ENCODE measurements around the gene PCP4. TPM values are rescaled to one million over a fixed set of nuclear protein-coding genes. Genes with fewer than 3 reads are reported as not detected.

PCP4 gene
- total RNA-seq, 4 donors from 2014 or later, result 67.9 to 318 (median 238) TPM

DNA sequence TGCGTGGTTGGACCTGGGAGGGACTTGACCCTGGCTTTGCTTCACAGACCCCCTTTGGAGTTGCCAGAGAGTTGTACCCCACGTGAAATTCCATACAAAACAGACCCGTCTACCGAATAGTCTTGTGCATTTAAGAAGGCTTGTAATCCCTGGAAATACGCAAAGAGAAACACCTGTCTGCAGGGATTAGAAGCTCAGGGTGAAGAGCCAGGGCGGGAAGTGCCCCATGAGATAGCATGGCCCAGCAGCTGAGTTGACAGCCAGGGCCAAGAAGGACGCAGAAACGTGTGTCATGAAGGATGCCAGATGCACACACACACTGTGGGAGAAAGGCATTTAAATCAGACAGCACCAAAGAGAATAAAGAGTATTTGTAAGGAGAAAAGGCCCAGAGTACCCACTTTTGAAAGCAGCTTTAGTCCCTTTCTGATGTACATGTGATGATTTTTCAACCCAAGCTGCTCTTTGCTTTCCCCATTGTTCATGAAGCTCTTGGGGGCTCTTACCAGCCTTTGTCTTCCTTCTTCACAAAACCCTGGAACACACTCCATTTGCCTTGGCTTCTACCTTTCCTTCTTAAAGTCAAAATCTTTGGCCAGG lies 46.6 kb downstream of the PCP4 start:
- Histone ChIP-seq H3K4me1 (peaks cover 0 to 14% of the 10 kb centered on the region in 2 donors), H3K27me3 (no peaks in the 10 kb centered on the region), H3K4me3 (replicated peaks in 1 of 3) (no peak overlapping the region), H3K27ac (no peak overlapping the region), H3K9me3 (no peaks in the 10 kb centered on the region), H3K36me3 (no peaks in the 10 kb centered on the region)
- 84 to 89% methylated on average over 8 of the region's 8 CpGs for WGBS, 2 donors
- TF ChIP-seq, protein P1, sequence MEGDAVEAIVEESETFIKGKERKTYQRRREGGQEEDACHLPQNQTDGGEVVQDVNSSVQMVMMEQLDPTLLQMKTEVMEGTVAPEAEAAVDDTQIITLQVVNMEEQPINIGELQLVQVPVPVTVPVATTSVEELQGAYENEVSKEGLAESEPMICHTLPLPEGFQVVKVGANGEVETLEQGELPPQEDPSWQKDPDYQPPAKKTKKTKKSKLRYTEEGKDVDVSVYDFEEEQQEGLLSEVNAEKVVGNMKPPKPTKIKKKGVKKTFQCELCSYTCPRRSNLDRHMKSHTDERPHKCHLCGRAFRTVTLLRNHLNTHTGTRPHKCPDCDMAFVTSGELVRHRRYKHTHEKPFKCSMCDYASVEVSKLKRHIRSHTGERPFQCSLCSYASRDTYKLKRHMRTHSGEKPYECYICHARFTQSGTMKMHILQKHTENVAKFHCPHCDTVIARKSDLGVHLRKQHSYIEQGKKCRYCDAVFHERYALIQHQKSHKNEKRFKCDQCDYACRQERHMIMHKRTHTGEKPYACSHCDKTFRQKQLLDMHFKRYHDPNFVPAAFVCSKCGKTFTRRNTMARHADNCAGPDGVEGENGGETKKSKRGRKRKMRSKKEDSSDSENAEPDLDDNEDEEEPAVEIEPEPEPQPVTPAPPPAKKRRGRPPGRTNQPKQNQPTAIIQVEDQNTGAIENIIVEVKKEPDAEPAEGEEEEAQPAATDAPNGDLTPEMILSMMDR (IDR thresholded peaks at IDR 0.05), result no peak
- no peak for TF ChIP-seq POLR2A (IDR thresholded peaks at IDR 0.05)
- intact Hi-C loops (cut with DNase I), result loop anchor here (5.0 kb wide), 1 partner anchor 47 kb away; the partner anchor contains the start of gene PCP4
- DNase-seq, result no peak

DNA sequence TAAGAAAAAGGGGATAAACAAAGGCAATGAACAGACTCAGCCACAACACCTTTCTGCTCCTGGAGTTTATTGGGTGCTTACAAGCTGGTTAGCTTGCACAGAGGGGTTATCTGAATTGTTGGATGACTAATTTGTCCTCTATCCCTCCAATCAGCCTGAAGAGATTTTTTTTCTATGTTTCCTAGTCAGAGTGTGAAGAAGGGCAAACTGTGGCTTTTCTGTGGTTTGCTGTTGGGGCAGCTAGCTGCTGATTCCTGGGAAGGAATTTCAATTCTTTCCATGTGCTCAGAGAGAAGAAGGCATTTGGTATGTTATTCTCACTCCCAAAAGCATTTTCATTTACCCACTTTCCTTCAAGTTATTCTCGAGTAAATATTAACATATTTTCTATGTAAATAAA lies 48.6 kb downstream of the PCP4 start:
- intact Hi-C loops (cut with DNase I), result no loop called here
- Histone ChIP-seq H3K4me1 (peaks cover 0 to 6% of the 10 kb centered on the region in 2 donors), H3K27ac (no peak overlapping the region), H3K4me3 (replicated peaks in 1 of 3) (no peak overlapping the region), H3K36me3 (no peaks in the 10 kb centered on the region), H3K27me3 (no peaks in the 10 kb centered on the region), H3K9me3 (no peaks in the 10 kb centered on the region)
- DNase-seq, result no peak
- no peak for TF ChIP-seq POLR2A (IDR thresholded peaks at IDR 0.05)
- TF ChIP-seq, protein P1 (IDR thresholded peaks at IDR 0.05), result no peak
- WGBS, 2 donors, result 84 to 87% methylated on average over 1 of the region's 1 CpG

- Histone ChIP-seq H3K4me3 (replicated peaks in 1 of 3) (no peak overlapping the region), H3K36me3 (no peaks in the 10 kb centered on the region), H3K27me3 (no peaks in the 10 kb centered on the region), H3K9me3 (no peaks in the 10 kb centered on the region), H3K4me1 (no peaks in the 10 kb centered on the region), H3K27ac (no peak overlapping the region)
- TF ChIP-seq POLR2A (IDR thresholded peaks at IDR 0.05), result no peak
- TF ChIP-seq, protein P1 (IDR thresholded peaks at IDR 0.05), result no peak
- 51 to 73% methylated on average over 4 of the region's 4 CpGs for WGBS, 2 donors
- intact Hi-C loops (cut with DNase I), result no loop called here
- DNase-seq, result no peak
These were observed 51.3 kb downstream of the PCP4 start for GRCh38 chr21:39918558-39918957.

- Histone ChIP-seq H3K4me1 (no peaks in the 10 kb centered on the region), H3K9me3 (no peaks in the 10 kb centered on the region), H3K27me3 (no peaks in the 10 kb centered on the region), H3K4me3 (replicated peaks in 1 of 3) (no peak overlapping the region), H3K27ac (no peak overlapping the region), H3K36me3 (no peaks in the 10 kb centered on the region)
- WGBS, 2 donors, result 87 to 91% methylated on average over 9 to 10 of the region's 10 CpGs
- DNase-seq, result no peak
- intact Hi-C loops (cut with DNase I), result no loop called here
- TF ChIP-seq, protein P1 (IDR thresholded peaks at IDR 0.05), result no peak
- no peak for TF ChIP-seq POLR2A (IDR thresholded peaks at IDR 0.05)
These were observed 56.2 kb downstream of the PCP4 start for GRCh38 chr21:39923476-39923875.

DNA sequence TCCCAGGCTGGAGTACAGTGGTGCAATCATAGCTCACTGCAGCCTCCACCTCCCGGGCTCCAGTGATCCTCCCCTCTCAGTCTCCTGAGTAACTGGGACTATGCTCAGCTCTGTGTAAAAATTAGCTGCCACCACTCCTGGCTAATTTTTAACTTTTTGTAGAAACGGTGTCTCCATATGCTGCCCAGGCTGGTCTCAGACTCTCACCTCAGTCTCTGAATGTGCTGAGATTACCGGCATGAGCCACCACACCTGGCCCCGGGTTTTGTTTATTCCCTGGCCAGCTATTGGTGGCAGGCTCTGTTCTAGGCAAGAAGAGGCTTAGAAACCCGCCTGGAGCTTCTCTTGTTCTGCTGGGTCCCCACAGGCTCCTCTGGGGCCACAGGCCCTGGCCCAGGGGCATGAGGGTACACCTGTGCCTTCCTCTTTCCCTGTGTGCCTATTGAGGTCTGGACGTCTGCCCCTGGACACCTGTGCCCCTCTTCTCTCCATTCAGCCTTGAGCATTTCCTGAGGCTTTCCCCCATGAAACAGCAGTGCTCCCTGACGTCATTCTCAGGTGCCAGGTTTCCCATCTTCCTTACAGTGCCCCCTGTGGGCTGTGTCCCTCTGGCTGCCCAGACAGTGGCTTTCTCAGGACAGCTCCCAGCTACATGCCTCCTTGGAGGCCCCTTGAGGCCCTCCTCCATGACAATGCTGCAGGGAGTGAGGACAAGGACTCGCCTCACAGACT lies 57.5 kb downstream of the PCP4 start:
- Histone ChIP-seq H3K27me3 (no peaks in the 10 kb centered on the region), H3K9me3 (no peaks in the 10 kb centered on the region), H3K27ac (no peak overlapping the region), H3K4me1 (no peaks in the 10 kb centered on the region), H3K4me3 (replicated peaks in 1 of 3) (no peak overlapping the region), H3K36me3 (peaks cover 0 to 5% of the 10 kb centered on the region in 2 donors)
- intact Hi-C loops (cut with DNase I), result no loop called here
- DNase-seq, result no peak
- WGBS, 2 donors, result 86 to 94% methylated on average over 8 of the region's 8 CpGs
- TF ChIP-seq, protein P1 (IDR thresholded peaks at IDR 0.05), result no peak
- TF ChIP-seq POLR2A (IDR thresholded peaks at IDR 0.05), result no peak

Measured in thyroid gland (tissue), 4 donors.